Keratinocyte (primary cell): ENCODE data around the gene HS3ST3B1. TPM values are rescaled to one million over a fixed set of nuclear protein-coding genes. Genes with fewer than 3 reads are reported as not detected.

Experiments used
- DNase-seq: peaks from one replicate; pipeline ENCODE4 v3.0.0-alpha.2; 2011; ENCODE audit warnings: low read depth, missing footprints, low spot score
- FAIRE-seq: peaks from 2 replicates; lab custom pipeline; 2011; peaks lifted over from hg19 to GRCh38; lab: Jason Lieb, UNC
- H2AFZ ChIP-seq: 2 replicates; pipeline ENCODE4 v1.6.0; 2012; ENCODE audit warnings: low read length, control low read depth, inconsistent platforms; ENCODE audit not compliant: control insufficient read depth
- H3K27ac ChIP-seq: 2 replicates; pipeline ENCODE4 v1.5.1; 2011; ENCODE audit warnings: low read length; ENCODE audit not compliant: control insufficient read depth, insufficient read depth
- H3K27me3 ChIP-seq: 3 replicates; pipeline ENCODE4 v1.6.0; 2011; ENCODE audit warnings: low read length; ENCODE audit not compliant: control insufficient read depth, insufficient read depth; ENCODE audit errors: extremely low read depth
- H3K36me3 ChIP-seq, 2 experiments: 2 replicates in 1 of 2; 3 replicates in 1 of 2; pipeline ENCODE4 v1.5.1; 2011; ENCODE audit warnings: low read length in 2 of 2, mild to moderate bottlenecking in 1 of 2; ENCODE audit not compliant: control insufficient read depth in 2 of 2, insufficient read depth in 2 of 2; ENCODE audit errors: extremely low read depth in 1 of 2
- H3K4me1 ChIP-seq: 3 replicates; pipeline ENCODE4 v1.5.1; 2011; ENCODE audit warnings: low read length; ENCODE audit not compliant: control insufficient read depth, insufficient read depth; ENCODE audit errors: extremely low read depth
- H3K4me2 ChIP-seq: 3 replicates; pipeline ENCODE4 v1.6.0; 2011; ENCODE audit warnings: low read depth, low read length; ENCODE audit not compliant: control insufficient read depth, insufficient read depth; ENCODE audit errors: extremely low read depth
- H3K4me3 ChIP-seq, 3 experiments: fragments of 200-600 bp in 1 of 3; sonication (generic) in 1 of 3; 2 replicates in 2 of 3; 3 replicates in 1 of 3; pipeline ENCODE4 v1.5.1; 2011 to 2016; ENCODE audit warnings: low read length in 3 of 3, mild to moderate bottlenecking in 3 of 3, control low read depth in 2 of 3, inconsistent platforms in 1 of 3, low read depth in 1 of 3, mixed read lengths in 1 of 3, mixed run types in 1 of 3, moderate library complexity in 1 of 3; ENCODE audit not compliant: control insufficient read depth in 2 of 3, insufficient read depth in 2 of 3; ENCODE audit errors: extremely low read depth in 1 of 3
- H3K79me2 ChIP-seq: 2 replicates; pipeline ENCODE4 v1.6.0; 2012; ENCODE audit warnings: low read length; ENCODE audit not compliant: control insufficient read depth, insufficient read depth
- H3K9ac ChIP-seq: 3 replicates; pipeline ENCODE4 v1.6.0; 2011; ENCODE audit warnings: low read length; ENCODE audit not compliant: control insufficient read depth, insufficient read depth; ENCODE audit errors: extremely low read depth
- H3K9me1 ChIP-seq: 3 replicates; pipeline ENCODE4 v1.6.0; 2011; ENCODE audit warnings: low read length; ENCODE audit not compliant: control insufficient read depth, insufficient read depth; ENCODE audit errors: extremely low read depth
- H3K9me3 ChIP-seq: 2 replicates; pipeline ENCODE4 v1.5.1; 2012; ENCODE audit warnings: low read depth, low read length; ENCODE audit not compliant: control insufficient read depth
- H4K20me1 ChIP-seq: 3 replicates; pipeline ENCODE4 v1.6.0; 2011; ENCODE audit warnings: low read length; ENCODE audit not compliant: control insufficient read depth, insufficient read depth; ENCODE audit errors: extremely low read depth
- EZH2 ChIP-seq: IDR thresholded peaks from one replicate; pipeline ENCODE4 v1.6.1; 2012; ENCODE audit warnings: inconsistent platforms, mild to moderate bottlenecking, low read length, moderate library complexity
- dilution Hi-C: fragments of 300-500 bp; cut with MboI; formaldehyde crosslinking; loops from one replicate; pipeline ENCODE4 v1.7.0; 2020; ENCODE audit warnings: low sequenced_read_pairs; ENCODE audit not compliant: extremely low pct_ligation_motif_present
- polyA plus RNA-seq, 5 experiments: library from polyadenylated mRNA; depleted of rRNA in 3 of 5; stranded (reverse) in 3 of 5; stranded (forward) in 1 of 5; unstranded in 1 of 5; fragments of >200 nt; gene quantifications; 1 replicate in 1 of 5; 2 replicates in 3 of 5; 3 replicates in 1 of 5; pipeline versions ENCODE4 v1.2.1 to v1.2.3, GENCODE V29; 2011 to 2012; ENCODE audit warnings: missing spikeins in 2 of 5, low read depth in 1 of 5, low replicate concordance in 1 of 5
- TF ChIP-seq, protein P1 (sequence below), 3 experiments: IDR thresholded peaks in 1 of 3; conservative IDR thresholded peaks in 1 of 3; optimal IDR thresholded peaks in 1 of 3; 2 replicates in 2 of 3; 3 replicates in 1 of 3; pipeline versions ENCODE3 to v1.5.1; 2011; ENCODE audit warnings: low read length in 3 of 3, mild to moderate bottlenecking in 3 of 3, moderate library complexity in 2 of 3, control low read depth in 1 of 3, inconsistent platforms in 1 of 3; ENCODE audit not compliant: insufficient read depth in 2 of 3; ENCODE audit errors: extremely low read depth in 1 of 3

The HS3ST3B1 gene
- polyA plus RNA-seq, 1 donor (not counting 4 experiments of a cell fraction or from before 2014, with no cell fraction given), result 3.9 TPM

GRCh38 chr17:14361945-14362508 lies 61.1 kb downstream of the HS3ST3B1 start:
- no peaks in the 10 kb centered on the region for H3K9me1 ChIP-seq
- DNase-seq, result no peak
- no peak overlapping the region for H3K27ac ChIP-seq
- no peaks in the 10 kb centered on the region for H3K9me3 ChIP-seq
- no peak overlapping the region for H3K4me3 ChIP-seq
- H3K4me2 ChIP-seq, result no peak overlapping the region
- TF ChIP-seq, protein P1, sequence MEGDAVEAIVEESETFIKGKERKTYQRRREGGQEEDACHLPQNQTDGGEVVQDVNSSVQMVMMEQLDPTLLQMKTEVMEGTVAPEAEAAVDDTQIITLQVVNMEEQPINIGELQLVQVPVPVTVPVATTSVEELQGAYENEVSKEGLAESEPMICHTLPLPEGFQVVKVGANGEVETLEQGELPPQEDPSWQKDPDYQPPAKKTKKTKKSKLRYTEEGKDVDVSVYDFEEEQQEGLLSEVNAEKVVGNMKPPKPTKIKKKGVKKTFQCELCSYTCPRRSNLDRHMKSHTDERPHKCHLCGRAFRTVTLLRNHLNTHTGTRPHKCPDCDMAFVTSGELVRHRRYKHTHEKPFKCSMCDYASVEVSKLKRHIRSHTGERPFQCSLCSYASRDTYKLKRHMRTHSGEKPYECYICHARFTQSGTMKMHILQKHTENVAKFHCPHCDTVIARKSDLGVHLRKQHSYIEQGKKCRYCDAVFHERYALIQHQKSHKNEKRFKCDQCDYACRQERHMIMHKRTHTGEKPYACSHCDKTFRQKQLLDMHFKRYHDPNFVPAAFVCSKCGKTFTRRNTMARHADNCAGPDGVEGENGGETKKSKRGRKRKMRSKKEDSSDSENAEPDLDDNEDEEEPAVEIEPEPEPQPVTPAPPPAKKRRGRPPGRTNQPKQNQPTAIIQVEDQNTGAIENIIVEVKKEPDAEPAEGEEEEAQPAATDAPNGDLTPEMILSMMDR (optimal IDR thresholded peaks at IDR 0.05 in 1 of 3, IDR thresholded peaks at IDR 0.05 in 1 of 3, conservative IDR thresholded peaks at IDR 0.05 in 1 of 3; ENCODE audit: extremely low read depth in 1 of 3, insufficient read depth in 2 of 3, low read length in 3 of 3), result no peak
- no peak for TF ChIP-seq EZH2
- H3K36me3 ChIP-seq, result no peaks in the 10 kb centered on the region
- FAIRE-seq, result no peak
- no peaks in the 10 kb centered on the region for H3K27me3 ChIP-seq
- no peaks in the 10 kb centered on the region for H3K79me2 ChIP-seq
- H4K20me1 ChIP-seq, result no peaks in the 10 kb centered on the region
- no peak overlapping the region for H2AFZ ChIP-seq
- no peaks in the 10 kb centered on the region for H3K4me1 ChIP-seq
- no peak overlapping the region for H3K9ac ChIP-seq
- dilution Hi-C loops, result no loop called here

DNA sequence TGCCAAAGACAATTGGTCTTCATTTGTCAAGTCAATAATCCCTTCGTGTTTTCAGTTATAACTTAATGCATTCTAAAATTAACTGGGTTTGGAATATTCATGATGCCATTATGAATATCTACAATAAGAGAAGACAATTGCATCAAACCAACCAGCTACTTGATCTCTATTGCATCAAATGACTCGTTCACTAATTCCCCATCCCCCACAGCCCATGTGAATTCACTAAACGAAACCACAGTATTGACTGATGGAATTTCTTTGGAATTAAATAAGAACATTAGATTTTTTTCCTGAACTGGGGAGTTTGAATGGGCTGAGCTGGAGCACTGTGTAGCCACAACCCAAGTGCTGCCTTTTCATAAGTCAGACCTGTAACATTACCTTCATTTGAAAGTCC lies 65.3 kb downstream of the HS3ST3B1 start:
- no peak overlapping the region for H3K27ac ChIP-seq
- H3K79me2 ChIP-seq, result no peaks in the 10 kb centered on the region
- no peaks in the 10 kb centered on the region for H3K36me3 ChIP-seq
- H3K4me1 ChIP-seq, result no peaks in the 10 kb centered on the region
- H3K27me3 ChIP-seq, result no peaks in the 10 kb centered on the region
- no peaks in the 10 kb centered on the region for H3K9me1 ChIP-seq
- no peak overlapping the region for H3K4me3 ChIP-seq
- TF ChIP-seq, protein P1 (optimal IDR thresholded peaks at IDR 0.05 in 1 of 3, IDR thresholded peaks at IDR 0.05 in 1 of 3, conservative IDR thresholded peaks at IDR 0.05 in 1 of 3; ENCODE audit: extremely low read depth in 1 of 3, insufficient read depth in 2 of 3, low read length in 3 of 3), result no peak
- no peak for TF ChIP-seq EZH2
- H4K20me1 ChIP-seq, result no peaks in the 10 kb centered on the region
- dilution Hi-C loops, result no loop called here
- no peaks in the 10 kb centered on the region for H3K9me3 ChIP-seq
- H3K9ac ChIP-seq, result no peak overlapping the region
- DNase-seq, result no peak
- H3K4me2 ChIP-seq, result no peak overlapping the region
- no peak overlapping the region for H2AFZ ChIP-seq
- no peak for FAIRE-seq
